Activated CD8-positive, alpha-beta memory T cell treated with anti-CD3 and anti-CD28 coated beads for 4 hours (primary cell): Measurements from ENCODE around the gene RCE1.
"Not testable (repeated sequence)": the region's sequence is repeated elsewhere in the genome, so short reads cannot be mapped to it uniquely, and the experiment has no call there.

Source experiments
- DNase-seq, 2 donors: peaks; one replicate each; pipeline ENCODE4 v3.0.0-alpha.2; 2020; ENCODE audit warnings: low read depth in 2 of 2

Gene RCE1, protein sequence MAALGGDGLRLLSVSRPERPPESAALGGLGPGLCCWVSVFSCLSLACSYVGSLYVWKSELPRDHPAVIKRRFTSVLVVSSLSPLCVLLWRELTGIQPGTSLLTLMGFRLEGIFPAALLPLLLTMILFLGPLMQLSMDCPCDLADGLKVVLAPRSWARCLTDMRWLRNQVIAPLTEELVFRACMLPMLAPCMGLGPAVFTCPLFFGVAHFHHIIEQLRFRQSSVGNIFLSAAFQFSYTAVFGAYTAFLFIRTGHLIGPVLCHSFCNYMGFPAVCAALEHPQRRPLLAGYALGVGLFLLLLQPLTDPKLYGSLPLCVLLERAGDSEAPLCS

DNA sequence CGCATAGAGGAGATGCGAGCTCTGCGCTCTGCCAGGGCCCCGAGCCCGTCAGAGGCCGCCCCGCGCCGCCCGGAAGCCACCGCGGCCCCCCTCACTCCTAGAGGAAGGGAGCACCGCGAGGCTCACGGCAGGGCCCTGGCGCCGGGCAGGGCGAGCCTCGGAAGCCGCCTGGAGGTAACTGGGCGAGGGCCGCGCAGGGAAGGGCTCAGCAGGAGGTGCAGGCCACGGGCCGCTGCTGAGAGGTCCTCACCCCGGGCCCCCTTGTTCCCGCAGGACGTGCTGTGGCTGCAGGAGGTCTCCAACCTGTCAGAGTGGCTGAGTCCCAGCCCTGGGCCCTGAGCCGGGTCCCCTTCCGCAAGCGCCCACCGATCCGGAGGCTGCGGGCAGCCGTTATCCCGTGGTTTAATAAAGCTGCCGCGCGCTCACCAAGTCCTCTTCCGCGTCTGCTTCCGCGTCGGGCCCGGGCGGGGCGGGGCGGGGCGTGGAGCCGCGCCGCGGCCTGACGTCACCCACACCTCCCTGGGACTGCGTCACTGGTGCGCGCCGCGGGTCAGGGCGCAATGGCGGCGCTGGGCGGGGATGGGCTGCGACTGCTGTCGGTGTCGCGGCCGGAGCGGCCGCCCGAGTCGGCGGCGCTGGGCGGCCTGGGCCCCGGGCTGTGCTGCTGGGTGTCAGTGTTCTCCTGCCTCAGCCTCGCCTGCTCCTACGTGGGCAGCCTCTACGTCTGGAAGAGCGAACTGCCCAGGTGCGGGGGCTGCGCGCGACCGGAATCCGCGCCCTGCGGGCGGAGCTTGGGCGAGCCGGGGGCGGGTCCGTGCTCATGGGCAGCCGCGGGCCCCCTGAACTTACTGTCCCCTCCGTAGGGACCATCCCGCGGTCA is at the start of gene RCE1:
Gene RCE1, plus strand, starts transcription at position 546 of the 880 bp plus-strand sequence. Its CDS starts 15 bp downstream, at position 561.
- peak; percentile 73 to 78 for DNase-seq

DNA sequence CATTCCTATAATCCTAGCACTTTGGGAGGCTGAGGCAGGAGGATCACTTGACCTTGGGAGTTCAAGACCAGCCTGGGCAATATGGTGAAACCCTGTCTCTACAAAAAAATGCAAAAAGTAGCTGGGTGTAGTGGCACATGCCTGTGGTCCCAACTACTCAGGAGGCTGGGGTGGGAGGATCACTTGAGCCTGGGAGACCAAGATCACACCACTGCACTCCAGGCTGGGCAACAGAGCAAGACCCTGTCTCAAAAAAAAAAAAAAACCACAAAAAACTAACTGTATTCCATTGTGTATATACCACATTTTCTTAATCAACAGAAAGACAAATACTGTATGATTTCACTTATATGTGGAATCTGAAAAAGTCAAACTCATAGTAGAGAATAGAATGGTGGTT is 43.4 kb upstream of the RCE1 start:
- DNase-seq, result not testable (repeated sequence)

DNA sequence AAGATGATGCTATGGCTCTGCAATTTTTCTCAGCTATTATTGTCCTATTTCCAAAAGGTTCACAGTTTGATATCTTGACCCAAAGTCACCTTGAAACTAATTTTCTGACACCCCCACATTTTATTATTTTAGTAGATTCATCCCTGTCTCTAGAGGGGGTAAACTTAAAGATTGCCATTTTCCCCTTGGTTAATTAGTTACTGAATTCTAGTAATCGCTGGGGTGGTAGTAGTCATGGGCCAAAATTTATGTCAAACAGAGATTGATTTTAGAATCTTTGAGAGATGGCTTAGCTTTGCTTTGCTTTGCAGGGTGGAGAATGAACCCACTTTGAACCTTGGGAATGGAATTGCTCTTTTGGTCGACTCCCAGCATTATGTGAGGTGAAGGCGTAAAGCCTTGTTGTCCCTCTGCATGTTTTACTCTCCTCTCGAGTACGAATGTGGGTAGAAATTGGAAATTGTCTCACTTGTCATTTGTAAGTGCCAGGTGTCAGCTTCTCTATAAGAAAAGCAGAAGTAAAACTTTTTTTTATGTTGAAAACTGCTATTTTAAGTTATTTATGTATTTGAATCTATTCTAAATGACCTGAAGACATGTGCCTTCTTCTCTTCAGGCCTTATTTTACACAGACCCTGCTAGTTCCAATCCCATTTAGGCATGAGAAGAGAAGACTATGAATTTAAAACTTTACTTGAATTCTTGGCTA is 42.4 kb upstream of the RCE1 start:
- DNase-seq, result no peak

DNA sequence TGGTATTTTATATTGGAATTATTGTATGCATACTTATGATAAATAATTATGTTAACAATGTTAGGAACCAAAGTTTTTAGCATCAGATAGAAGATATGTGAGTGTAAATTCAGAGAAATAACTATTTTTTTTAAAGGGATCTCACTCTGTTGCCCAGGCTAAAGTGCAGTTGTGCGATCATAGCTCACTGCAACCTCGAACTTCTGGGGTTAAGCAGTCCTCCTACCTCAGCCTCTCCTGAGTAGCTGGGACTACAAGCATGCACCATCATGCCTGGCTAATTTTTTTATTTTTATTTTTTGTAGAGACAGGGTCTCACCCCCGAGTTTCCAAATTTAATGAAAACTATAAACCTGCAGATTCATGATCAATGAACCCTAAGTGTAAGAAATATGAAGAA is 33.6 kb upstream of the RCE1 start:
- DNase-seq, result no peak

DNA sequence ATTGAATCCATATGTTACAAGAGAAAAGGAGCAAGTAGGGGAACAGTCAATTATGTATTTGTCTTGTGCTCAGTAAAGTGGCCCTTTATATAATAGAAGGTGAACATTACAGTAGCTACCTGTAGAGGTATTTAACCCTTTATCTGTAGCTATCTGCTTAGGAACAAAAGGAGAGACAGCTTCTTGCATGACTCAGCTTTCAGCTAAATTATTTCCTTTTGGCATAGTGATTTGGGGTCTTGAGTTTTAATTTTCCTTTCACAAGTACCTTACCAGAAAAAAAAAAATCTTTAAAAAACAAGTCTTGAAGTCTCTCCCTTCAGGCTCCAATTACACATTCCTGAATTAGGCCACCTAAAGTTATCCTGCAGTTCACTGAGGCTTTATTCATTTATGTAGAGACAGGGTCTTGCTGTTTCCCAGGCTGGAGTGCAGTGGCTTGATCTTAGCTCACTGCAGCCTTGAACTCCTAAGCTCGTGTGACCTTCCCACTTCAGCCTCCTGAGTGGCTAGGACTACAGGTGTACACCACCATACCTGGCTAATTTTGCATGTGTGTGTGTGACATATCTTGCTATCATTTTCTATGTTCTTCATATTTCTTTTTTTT is 32.6 kb upstream of the RCE1 start:
- DNase-seq, result no peak

DNA sequence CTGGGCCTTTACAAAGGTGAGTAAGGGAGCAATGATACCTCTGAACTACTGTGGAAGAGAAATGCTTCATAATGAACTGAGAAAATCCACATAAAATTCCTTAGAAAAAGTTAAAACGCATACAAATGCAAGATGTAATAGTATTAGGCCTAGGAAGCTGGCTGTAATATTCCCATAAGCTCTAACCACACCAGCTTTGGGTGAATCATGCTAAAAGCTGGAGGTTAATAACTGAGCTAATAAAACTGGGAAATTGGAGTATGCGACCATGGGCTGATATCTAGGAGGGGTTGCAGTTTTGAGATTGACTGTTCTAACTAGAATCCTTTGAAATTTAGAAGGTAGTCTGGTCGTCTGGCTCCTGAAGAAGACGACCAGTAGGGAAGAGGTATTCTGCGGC is 28.6 kb upstream of the RCE1 start:
- DNase-seq, result no peak

DNA sequence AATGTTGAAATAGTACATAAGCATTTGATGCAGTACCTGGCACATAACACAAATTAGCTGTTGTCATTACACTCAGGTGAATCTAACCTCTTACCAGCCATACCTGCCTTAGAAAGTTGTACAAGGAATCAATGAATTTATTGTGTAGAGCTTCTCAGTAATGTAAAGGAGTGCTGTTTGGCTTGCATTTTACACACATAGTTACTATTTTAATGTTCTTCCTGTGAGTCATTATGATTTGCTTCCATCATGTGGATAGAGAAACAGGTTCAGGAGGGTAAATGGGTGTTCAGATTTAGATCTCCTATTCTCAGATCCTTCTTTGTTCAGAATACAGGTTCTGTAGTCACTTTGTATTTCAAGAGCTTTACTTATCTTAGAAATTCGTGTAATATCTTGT is 27.6 kb upstream of the RCE1 start:
- DNase-seq, result no peak

DNA sequence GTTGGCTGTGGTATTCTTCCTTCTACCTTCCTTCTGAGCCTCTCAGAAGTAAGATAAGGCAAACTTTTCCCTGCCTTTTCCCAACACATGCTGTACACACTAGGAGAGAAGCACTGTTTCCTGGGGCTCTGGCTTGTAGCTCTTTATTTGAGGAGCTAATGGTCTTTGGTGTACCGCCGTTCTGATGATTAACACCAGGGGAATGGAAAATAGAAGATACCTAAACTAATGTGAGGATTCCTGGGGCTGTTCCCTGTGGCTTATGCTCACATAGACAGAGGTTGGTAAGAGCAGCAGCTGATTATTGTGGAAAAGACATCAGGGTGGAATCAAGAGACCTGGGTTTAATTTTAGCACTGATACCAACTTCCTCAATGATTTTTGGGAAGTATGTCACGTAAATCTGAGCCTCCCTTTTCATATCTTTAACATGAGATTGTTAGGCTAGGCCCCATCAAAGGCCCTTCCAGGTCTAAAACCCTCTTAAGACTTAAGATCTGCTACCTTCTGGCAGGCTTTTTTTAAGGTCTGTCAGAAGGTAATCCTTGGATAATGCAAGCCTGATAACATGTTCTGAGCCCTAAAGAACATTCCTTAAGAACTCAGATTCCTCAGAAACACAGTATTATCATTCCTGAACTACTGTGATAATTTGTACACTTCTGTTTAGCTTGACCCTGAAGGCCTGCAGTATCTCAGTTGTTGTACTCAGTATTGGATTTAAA is 24.8 kb upstream of the RCE1 start:
- no peak for DNase-seq

DNA sequence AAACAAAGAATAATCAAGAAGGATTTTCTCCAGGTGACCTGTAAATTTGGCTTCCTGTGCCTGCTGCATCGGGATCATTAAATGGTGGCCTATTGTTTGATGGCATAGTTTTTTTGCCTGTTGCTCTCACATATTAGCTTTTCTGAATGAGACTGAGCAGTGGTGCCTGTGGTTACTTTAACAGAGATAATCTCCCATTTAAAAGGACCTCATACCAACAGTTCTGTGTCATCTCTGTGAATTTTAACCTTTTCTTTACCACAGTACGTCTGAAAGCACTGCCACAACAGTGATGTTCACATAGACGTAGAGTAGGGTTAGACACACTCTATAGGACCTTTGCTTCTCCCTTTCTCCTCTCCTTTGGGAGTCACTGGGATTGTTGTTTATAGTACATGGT is 22.9 kb upstream of the RCE1 start:
- DNase-seq, result no peak

DNA sequence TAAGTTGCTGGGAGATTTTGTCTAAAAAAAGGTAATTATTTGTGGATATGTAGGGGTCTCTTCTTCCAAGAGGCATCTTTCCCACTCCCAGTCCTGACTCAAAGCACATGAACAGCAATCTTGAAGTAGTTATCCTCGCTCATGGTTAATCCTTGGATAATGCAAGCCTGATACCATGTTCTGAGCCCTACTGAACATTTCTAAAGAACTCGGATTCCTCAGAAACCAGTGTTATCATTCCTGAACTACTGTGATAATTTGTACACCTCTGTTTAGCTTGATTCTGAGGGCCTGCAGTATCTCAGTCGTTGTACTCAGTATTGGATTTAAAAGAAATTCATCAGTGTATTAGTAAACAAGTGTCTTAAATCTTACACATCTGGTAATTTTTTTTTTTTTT is 22.3 kb upstream of the RCE1 start:
- no peak for DNase-seq

DNA sequence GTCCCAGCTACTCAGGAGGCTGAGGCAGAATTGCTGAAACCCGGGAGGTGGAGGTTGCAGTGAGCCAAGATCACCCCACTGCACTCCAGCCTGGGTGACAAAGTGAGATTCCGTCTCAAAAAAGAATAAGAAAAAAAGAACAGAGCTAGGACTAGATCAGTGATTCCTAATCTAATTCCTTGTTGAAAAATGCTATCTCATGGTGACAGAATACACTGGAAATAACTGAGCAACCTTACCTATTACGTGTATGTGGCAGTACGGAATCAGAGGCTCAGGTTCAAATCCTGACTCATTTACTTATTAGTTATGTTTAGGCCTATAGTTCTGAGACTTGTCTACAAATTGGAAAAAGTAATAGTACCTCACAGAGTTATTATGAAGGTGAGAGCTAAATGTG is 19.5 kb upstream of the RCE1 start:
- DNase-seq, result no peak

DNA sequence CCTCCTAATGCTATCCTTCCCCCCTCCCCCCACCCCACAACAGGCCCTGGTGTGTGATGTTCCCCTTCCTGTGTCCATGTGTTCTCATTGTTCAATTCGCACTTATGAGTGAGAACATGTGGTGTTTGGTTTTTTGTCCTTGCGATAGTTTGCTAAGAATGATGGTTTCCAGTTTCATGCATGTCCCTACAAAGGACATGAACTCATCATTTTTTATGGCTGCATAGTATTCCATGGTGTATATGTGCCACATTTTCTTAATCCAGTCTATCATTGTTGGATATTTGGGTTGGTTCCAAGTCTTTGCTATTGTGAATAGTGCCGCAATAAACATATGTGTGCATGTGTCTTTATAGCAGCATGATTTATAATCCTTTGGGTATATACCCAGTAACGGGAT is 18.7 kb upstream of the RCE1 start:
- DNase-seq, result not testable (repeated sequence)

DNA sequence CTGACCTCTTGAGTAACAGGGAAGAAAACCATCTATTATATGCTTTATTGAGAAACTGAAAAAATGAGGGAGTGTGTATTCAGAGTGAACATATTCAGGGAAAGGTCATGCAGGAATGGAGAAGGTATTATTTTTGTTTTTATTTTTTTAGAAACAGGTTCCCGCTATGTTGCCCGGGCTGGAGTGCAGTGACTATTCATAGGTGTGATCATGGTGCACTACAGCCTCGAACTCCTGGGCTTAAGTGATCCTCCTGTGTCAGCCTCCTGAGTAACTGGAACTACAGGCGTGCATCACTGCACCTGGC is 8.7 kb upstream of the RCE1 start:
- no peak for DNase-seq

DNA sequence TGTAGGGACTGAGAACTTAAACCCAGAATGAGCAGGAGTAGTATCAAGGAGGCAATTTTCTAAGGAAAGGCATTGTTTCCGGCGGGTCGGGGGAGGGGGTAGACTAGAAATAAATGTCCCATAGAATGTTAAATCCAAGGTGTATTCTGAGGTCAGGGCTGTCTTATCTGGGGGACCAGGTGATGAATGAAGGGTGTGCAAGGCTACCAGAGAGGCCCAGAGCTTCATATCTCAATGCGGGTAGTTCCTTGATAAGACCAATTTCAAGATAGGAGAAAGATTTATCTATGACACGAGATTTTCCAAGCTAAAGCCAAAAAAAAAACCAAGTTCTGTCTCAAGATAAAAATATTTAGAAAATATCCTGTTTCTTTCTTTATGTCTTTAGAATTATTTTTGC is 8.3 kb upstream of the RCE1 start:
- no peak for DNase-seq

DNA sequence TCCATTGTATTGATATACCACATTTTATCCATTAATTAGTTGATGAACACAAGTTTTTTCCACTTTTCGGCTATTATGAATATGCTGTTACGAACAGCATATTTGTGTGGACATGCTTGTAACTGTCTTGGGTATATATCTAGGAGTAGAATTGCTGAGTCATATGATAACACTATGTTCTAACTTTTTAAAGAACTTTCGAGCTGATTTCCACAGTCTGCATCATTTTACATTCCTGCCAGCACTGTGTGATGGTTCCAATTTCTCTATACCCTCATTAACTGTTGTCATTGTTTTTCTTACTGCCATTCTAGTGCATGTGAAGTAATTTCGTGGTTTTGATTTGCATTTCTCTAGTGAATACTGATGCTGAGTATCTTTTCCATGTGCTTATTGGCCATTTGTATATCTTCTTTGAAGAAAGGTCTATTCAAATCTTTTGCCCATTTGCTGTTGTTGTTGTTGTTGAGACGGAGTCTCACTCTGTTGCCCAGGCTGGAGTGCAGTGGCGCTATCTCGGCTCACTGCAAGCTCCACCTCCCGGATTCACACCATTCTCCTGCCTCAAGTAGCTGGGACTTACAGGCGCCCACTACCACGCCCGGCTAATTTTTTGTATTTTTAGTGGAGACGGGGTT is 7.4 kb upstream of the RCE1 start:
- DNase-seq, result no peak

DNA sequence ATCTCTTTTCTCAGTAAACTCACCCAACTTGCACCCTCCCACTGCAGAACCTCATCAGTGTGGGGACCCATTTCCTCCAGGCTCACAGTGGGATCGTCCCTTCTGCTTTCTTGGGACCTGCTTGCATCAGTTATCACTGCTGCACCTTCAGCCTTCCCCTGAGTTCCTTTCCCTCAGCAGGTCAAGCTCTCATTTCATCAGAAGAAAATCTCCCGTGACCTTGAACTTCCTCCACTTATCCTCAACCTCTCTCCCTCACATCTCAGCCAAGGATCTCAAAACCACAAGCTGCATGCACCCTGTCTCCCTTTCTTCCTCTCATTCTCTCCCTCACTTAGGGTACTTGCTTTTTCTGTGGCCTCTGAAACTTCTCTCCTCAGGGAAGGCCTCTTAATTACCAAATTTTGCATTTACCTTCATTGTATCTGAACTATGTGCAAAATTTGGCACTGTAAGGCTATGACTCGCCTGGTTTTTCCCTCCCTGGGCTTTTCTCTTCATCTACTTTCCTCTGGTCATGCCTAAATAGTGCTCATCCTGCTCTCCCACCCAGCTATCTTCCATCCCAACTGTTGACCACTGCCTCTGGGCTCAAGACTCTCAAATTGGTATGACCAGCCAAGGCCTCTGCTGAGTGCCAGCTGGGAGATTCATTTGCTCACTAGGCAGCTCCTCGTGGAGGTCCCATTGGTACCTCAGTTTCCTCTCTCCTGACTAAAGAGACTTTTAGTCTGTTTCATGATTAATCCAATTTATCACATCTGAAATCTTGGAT is 2.7 kb upstream of the RCE1 start:
- no peak for DNase-seq

DNA sequence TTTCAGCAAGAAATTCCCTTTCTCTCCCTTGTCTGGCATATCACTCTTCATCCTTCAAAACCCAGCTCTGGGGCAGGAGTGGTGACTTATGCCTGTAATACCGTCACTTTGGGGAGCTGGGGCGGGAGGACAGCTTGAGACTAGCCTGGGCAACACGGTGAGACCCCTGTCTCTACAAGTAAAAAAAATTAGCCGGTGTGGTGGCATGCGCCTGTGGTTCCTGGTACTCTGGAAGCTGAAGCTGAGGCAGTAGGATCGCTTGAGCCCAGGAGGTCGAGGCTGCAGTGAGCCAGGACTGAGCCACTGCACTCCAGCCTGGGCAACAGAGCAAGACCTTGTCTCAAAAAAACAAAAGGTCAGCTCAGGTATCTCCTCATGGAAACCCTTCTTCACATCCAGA is 1.4 kb upstream of the RCE1 start:
- no peak for DNase-seq

DNA sequence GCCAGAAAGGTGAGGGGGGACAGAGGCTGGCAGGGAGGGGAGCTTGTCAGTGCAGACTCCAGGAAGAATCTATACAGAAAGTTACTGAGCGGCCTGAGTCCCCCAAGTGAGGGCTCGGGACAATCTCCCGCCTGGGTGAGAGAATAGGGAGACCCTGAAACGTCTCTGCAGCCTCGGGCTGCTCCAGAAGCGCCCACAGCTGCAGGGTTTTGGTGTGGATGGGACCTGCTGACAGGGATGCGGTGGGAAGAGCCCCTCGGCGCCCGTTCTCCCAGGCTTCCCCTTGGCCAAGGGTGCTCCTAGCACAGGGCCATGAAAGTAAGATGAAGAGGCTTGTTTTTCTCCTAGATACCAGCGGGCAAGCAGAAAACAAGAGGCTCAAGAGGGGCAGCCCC is 743 bp upstream of the RCE1 start:
- no peak for DNase-seq

DNA sequence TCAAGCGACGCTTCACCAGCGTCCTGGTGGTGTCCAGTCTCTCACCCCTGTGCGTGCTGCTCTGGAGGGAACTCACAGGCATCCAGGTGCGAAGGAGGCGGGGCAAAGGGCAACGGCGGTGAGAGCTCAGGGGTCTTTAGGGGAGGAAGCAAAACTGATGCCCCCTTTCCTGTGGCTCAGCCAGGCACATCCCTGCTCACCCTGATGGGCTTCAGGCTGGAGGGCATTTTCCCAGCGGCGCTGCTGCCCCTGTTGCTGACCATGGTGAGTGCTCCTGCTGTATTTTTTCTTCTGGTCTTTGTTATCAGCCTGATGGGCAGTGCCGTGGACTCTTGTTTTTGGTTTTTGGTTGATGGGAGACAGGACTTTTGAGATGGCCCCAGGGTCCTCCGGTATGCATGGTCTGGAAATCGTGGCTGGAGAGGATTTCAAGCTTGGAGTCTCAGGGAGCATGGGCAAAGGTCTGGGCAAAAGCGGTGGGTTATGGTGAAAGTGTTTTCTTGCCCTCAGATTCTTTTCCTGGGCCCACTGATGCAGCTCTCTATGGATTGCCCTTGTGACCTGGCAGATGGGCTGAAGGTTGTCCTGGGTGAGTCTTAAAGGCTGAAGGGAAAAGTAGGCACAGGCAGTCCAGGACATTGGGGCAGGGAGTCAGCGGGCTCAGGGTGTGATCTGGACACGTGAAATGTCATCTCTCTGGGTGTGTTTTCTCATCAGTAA is 695 bp downstream of the RCE1 start:
- DNase-seq, result no peak
